Measurements from ENCODE around the gene RAF1.
"Not testable (repeated sequence)": the region's sequence is repeated elsewhere in the genome, so short reads cannot be mapped to it uniquely, and the experiment has no call there.

Gene RAF1

GRCh38 chr3:12689997-12690711 lies 26.2 kb upstream of the RAF1 start:
- Mint-ChIP-seq H3K4me1 (ENCODE audit: low read depth) (no peaks in the 10 kb centered on the region), H3K9me3 (no peaks in the 10 kb centered on the region), H3K4me3 (no peak overlapping the region), H3K36me3 (ENCODE audit: low read depth) (no peaks in the 10 kb centered on the region), H3K27me3 (ENCODE audit: low read depth) (peaks cover 3% of the 10 kb centered on the region), H3K27ac (no peak overlapping the region)
- no peak for DNase-seq (ENCODE audit: low spot score)

GRCh38 chr3:12687948-12688347 lies 24.0 kb upstream of the RAF1 start:
- Mint-ChIP-seq H3K27me3 (ENCODE audit: low read depth) (no peaks in the 10 kb centered on the region), H3K36me3 (ENCODE audit: low read depth) (no peaks in the 10 kb centered on the region), H3K4me1 (ENCODE audit: low read depth) (no peaks in the 10 kb centered on the region), H3K9me3 (no peaks in the 10 kb centered on the region), H3K27ac (no peak overlapping the region), H3K4me3 (no peak overlapping the region)
- no peak for DNase-seq (ENCODE audit: low spot score)

GRCh38 chr3:12686096-12686495 lies 22.2 kb upstream of the RAF1 start:
- no peak for DNase-seq (ENCODE audit: low spot score)
- no peak overlapping the region for H3K4me3 Mint-ChIP-seq
- no peak overlapping the region for H3K27ac Mint-ChIP-seq
- H3K4me1 Mint-ChIP-seq (ENCODE audit: low read depth): peaks cover 2% of the 10 kb centered on the region
- H3K27me3 Mint-ChIP-seq (ENCODE audit: low read depth): no peaks in the 10 kb centered on the region
- H3K36me3 Mint-ChIP-seq (ENCODE audit: low read depth): no peaks in the 10 kb centered on the region
- no peaks in the 10 kb centered on the region for H3K9me3 Mint-ChIP-seq

GRCh38 chr3:12681943-12682390 lies 18.1 kb upstream of the RAF1 start:
- DNase-seq (ENCODE audit: low spot score): no peak
- peaks cover 2% of the 10 kb centered on the region for H3K4me1 Mint-ChIP-seq (ENCODE audit: low read depth)
- no peaks in the 10 kb centered on the region for H3K9me3 Mint-ChIP-seq
- no peaks in the 10 kb centered on the region for H3K36me3 Mint-ChIP-seq (ENCODE audit: low read depth)
- H3K4me3 Mint-ChIP-seq: no peak overlapping the region
- no peaks in the 10 kb centered on the region for H3K27me3 Mint-ChIP-seq (ENCODE audit: low read depth)
- no peak overlapping the region for H3K27ac Mint-ChIP-seq

GRCh38 chr3:12681089-12681942 lies 17.4 kb upstream of the RAF1 start:
- Mint-ChIP-seq H3K27ac (no peak overlapping the region), H3K4me3 (no peak overlapping the region), H3K36me3 (ENCODE audit: low read depth) (no peaks in the 10 kb centered on the region), H3K4me1 (ENCODE audit: low read depth) (peaks cover 2% of the 10 kb centered on the region), H3K9me3 (no peaks in the 10 kb centered on the region), H3K27me3 (ENCODE audit: low read depth) (no peaks in the 10 kb centered on the region)
- no peak for DNase-seq (ENCODE audit: low spot score)

GRCh38 chr3:12679468-12679867 lies 15.6 kb upstream of the RAF1 start:
- H3K27me3 Mint-ChIP-seq (ENCODE audit: low read depth): no peaks in the 10 kb centered on the region
- H3K9me3 Mint-ChIP-seq: no peaks in the 10 kb centered on the region
- H3K36me3 Mint-ChIP-seq (ENCODE audit: low read depth): no peaks in the 10 kb centered on the region
- H3K4me3 Mint-ChIP-seq: no peak overlapping the region
- peaks cover 2% of the 10 kb centered on the region for H3K4me1 Mint-ChIP-seq (ENCODE audit: low read depth)
- DNase-seq (ENCODE audit: low spot score): no peak
- no peak overlapping the region for H3K27ac Mint-ChIP-seq

GRCh38 chr3:12677616-12678015 lies 13.7 kb upstream of the RAF1 start:
- DNase-seq (ENCODE audit: low spot score): no peak
- H3K27me3 Mint-ChIP-seq (ENCODE audit: low read depth): no peaks in the 10 kb centered on the region
- H3K4me3 Mint-ChIP-seq: no peak overlapping the region
- H3K9me3 Mint-ChIP-seq: no peaks in the 10 kb centered on the region
- H3K36me3 Mint-ChIP-seq (ENCODE audit: low read depth): no peaks in the 10 kb centered on the region
- H3K4me1 Mint-ChIP-seq (ENCODE audit: low read depth): peaks cover 2% of the 10 kb centered on the region
- no peak overlapping the region for H3K27ac Mint-ChIP-seq

- no peak overlapping the region for H3K27ac Mint-ChIP-seq
- no peaks in the 10 kb centered on the region for H3K4me1 Mint-ChIP-seq (ENCODE audit: low read depth)
- no peak for DNase-seq (ENCODE audit: low spot score)
- no peaks in the 10 kb centered on the region for H3K27me3 Mint-ChIP-seq (ENCODE audit: low read depth)
- H3K4me3 Mint-ChIP-seq: no peak overlapping the region
- H3K36me3 Mint-ChIP-seq (ENCODE audit: low read depth): no peaks in the 10 kb centered on the region
- no peaks in the 10 kb centered on the region for H3K9me3 Mint-ChIP-seq
Measured at GRCh38 chr3:12675115-12675810, 11.3 kb upstream of the RAF1 start.

- H3K27me3 Mint-ChIP-seq (ENCODE audit: low read depth); H3K9me3 Mint-ChIP-seq; H3K4me3 Mint-ChIP-seq; H3K36me3 Mint-ChIP-seq (ENCODE audit: low read depth); H3K27ac Mint-ChIP-seq; DNase-seq (ENCODE audit: low spot score); H3K4me1 Mint-ChIP-seq (ENCODE audit: low read depth): not testable (repeated sequence)
Measured at GRCh38 chr3:12673956-12674736, 10.2 kb upstream of the RAF1 start.

- DNase-seq (ENCODE audit: low spot score): no peak
- H3K27me3 Mint-ChIP-seq (ENCODE audit: low read depth): no peaks in the 10 kb centered on the region
- H3K36me3 Mint-ChIP-seq (ENCODE audit: low read depth): no peaks in the 10 kb centered on the region
- H3K4me1 Mint-ChIP-seq (ENCODE audit: low read depth): no peaks in the 10 kb centered on the region
- no peak overlapping the region for H3K27ac Mint-ChIP-seq
- H3K4me3 Mint-ChIP-seq: no peak overlapping the region
- H3K9me3 Mint-ChIP-seq: no peaks in the 10 kb centered on the region
Measured at GRCh38 chr3:12671120-12671450, 7.2 kb upstream of the RAF1 start.

GRCh38 chr3:12670365-12671119 lies 6.6 kb upstream of the RAF1 start:
- DNase-seq (ENCODE audit: low spot score): no peak
- Mint-ChIP-seq H3K36me3 (ENCODE audit: low read depth) (no peaks in the 10 kb centered on the region), H3K4me1 (ENCODE audit: low read depth) (no peaks in the 10 kb centered on the region), H3K9me3 (no peaks in the 10 kb centered on the region), H3K27me3 (ENCODE audit: low read depth) (no peaks in the 10 kb centered on the region), H3K4me3 (no peak overlapping the region), H3K27ac (no peak overlapping the region)

GRCh38 chr3:12663401-12663935 lies 449 bp downstream of the RAF1 start:
- Mint-ChIP-seq H3K27me3 (ENCODE audit: low read depth) (no peaks in the 10 kb centered on the region), H3K9me3 (no peaks in the 10 kb centered on the region), H3K27ac (peak overlapping the region; percentile 98), H3K36me3 (ENCODE audit: low read depth) (peaks cover 9% of the 10 kb centered on the region), H3K4me3 (peak overlapping the region; percentile 92), H3K4me1 (ENCODE audit: low read depth) (peaks cover 26% of the 10 kb centered on the region)
- DNase-seq (ENCODE audit: low spot score): no peak

Measured in T-helper 2 cell treated with Interferon-gamma antibody and Interleukin-4, amounts not matched to agents 5 μg/mL and 100 μg/mL, for 36 hours (primary cell).